Measurements from ENCODE around the gene TNRC18.
"Not testable (repeated sequence)": the region's sequence is repeated elsewhere in the genome, so short reads cannot be mapped to it uniquely, and the experiment has no call there.

TNRC18 gene

GRCh38 chr7:5313076-5313885 lies 110.4 kb downstream of the TNRC18 start:
- DNase-seq = not testable (repeated sequence)

DNA sequence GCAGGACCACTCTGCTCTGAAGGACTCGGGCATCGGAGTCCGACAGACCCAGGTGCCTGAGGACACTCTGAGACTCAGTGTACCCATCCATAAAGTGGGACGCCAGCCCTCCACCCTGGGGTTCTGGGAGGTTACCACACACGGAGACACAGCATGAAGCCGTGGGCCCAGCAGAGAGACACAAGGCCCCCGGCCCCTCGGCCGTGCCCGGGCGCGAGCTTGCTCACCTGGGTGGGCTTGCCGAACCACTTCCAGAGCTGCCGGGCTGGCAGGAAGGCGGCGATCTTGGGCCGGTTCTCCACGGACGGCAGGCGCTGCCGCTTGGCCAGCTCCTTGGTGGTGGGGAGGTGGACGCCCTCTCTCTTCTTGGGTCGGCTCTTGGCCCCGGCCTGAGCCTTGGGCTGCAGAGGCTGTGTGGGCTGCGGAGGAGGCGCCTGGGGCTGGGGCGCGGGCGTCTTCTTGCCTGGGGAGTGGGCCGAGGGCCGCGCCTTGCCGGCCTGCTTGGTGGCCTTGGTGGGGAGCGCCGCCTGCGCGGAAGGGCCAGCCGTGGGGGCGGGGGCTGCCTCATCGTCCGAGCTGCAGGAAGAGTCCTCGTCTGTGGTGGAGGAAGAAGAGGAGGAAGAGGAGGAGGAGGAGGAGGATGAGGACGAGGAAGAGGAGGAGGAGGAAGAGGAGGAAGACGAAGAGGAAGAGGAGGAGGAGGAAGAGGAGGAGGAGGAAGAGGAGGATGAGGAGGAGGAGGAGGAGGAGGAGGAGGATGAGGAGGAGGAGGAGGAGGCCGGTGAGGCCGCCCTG lies 111.2 kb downstream of the TNRC18 start:
- not testable (repeated sequence) for DNase-seq

DNA sequence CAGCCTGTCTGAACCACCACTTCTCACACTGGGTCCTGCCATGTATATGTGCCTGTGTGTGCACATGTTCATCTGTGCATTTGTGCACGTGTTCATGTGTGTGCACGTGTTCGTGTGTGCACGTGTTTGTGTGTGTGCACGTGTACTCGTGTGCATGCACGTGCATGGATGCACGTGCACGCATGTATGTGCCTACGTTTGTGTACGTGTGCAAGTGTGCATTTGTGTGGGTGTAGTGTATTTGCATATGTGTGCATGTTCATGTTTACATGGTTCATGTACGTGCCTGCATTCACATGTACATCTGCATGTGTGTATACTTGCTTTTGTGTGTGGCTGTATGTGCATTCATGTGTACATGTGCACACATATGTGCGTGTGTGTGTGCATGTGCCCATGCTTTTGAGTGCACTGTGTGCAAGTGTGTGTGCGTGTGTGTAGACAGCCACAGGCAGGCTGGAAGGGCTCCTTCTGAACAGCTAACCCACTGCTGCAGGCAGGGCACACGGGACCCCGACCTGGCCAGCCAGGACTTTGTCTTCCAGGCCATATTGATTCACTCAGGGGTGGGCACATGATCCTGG lies 112.7 kb downstream of the TNRC18 start:
- DNase-seq = no peak

DNA sequence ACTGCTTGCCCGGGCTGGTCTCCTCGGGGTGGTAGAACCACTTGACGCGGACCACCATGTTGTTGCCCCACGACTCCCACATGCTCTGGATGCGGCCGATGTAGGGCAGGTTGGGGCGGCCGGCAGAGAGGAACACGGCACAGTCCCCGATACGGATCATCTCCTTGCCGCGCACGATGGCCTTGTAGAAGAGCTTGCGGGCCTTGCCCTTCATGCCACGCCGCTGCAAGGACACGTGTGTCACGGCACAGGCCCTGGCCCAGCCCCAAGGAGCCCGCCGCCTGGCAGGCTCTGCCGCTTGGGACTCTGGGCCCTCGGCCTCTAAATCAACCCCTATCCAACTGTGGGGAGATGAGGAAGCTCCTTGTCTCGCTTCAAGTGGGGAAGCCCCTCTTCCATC lies 114.5 kb downstream of the TNRC18 start:
- DNase-seq = no peak

- DNase-seq = not testable (repeated sequence)
These were observed 116.2 kb downstream of the TNRC18 start for GRCh38 chr7:5307221-5308142.

- DNase-seq = not testable (repeated sequence)
These were observed 118.6 kb downstream of the TNRC18 start for GRCh38 chr7:5305050-5305449.

DNA sequence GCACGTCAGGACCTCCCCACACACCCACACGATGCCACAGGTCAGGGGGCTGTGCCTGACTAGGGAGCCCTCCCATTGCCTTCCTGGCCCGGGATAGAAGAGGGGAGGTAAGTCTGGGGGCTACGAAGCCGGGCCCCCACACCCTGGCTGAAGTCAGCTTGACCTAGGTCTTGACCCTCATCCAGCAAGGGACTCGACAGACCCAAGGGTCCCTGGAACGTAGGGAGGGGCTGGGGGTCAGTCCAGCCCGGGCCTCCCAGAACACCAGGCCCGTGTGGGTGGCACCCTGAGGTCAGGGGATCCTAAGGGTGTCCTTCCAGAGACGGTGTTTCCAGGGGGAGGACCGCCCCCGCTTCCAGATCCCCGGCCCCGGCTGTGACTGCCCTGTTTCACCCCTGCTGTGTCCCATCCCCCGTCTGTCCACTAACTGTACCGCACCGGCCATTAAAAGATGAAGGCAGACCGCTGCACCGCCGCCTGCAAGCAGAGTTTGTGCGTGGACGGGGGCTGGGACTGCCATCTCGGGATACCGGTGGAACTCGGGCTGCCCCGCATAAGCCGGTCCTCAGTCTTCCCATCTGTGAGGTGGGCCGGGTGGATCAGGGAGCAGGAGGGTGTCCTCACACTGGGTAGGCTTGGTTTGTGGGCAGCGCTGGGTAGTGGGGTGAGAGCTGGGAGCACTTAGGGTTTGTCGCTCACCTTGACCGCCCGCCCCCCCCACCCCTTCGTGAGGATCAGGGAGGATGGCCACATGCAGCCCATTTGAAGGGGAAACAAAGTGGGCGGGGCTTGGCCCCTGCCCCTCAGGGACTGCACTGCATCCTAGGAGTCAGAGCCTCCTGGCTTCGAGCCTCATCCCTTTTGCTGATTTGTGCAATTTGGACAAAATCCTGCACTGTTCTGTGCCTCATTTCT lies 119.8 kb downstream of the TNRC18 start:
- DNase-seq = no peak

- no peak for DNase-seq
These were observed 120.6 kb downstream of the TNRC18 start for GRCh38 chr7:5303061-5303460.

- DNase-seq = no peak
These were observed 121.1 kb downstream of the TNRC18 start for GRCh38 chr7:5302577-5302976.

DNA sequence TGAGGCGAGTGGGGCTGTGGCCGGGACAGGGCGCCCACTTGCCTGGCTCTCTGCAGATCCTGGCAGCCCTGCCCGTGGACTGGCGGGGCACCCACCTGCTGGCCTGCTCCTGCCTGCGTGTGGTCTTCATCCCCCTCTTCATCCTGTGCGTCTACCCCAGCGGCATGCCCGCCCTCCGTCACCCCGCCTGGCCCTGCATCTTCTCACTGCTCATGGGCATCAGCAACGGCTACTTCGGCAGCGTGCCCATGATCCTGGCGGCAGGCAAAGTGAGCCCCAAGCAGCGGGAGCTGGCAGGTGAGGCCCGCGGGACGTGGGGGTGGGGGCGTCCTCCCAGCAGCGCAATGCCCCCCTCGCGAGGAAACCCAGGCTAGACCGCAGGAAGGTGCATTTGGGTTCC lies 123.3 kb downstream of the TNRC18 start:
- no peak for DNase-seq

GRCh38 chr7:5296611-5297226 lies 126.9 kb downstream of the TNRC18 start:
- no peak for DNase-seq

DNA sequence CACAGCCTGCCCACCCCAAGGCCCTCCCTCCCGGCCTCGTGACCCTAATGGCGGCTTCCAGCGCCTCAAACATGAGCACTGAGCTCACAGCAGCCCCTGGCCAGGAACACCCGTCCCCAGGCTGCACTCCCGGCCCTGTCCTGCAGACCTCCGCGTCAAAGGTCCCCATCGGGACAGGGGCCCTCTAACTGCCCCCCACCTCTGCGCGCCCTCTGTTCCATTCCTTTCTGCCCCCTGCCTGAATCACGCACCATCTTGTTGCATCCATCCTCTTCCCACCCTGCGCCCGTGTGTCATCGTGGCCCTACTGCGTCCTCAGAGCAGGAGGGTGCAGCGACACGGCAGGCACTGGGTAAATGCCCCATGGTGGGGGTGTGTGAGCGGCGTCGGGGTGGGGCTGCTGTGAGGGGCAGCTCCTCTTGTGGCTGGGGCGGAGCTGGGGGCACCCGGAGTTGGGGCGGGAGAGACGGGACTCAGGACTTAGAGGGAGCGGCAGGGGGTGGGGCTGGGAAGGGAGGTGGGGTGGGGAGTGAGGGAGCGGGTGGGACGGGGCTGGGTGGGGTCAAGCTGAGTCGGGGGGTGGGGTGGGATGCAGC lies 127.5 kb downstream of the TNRC18 start:
- no peak for DNase-seq

DNA sequence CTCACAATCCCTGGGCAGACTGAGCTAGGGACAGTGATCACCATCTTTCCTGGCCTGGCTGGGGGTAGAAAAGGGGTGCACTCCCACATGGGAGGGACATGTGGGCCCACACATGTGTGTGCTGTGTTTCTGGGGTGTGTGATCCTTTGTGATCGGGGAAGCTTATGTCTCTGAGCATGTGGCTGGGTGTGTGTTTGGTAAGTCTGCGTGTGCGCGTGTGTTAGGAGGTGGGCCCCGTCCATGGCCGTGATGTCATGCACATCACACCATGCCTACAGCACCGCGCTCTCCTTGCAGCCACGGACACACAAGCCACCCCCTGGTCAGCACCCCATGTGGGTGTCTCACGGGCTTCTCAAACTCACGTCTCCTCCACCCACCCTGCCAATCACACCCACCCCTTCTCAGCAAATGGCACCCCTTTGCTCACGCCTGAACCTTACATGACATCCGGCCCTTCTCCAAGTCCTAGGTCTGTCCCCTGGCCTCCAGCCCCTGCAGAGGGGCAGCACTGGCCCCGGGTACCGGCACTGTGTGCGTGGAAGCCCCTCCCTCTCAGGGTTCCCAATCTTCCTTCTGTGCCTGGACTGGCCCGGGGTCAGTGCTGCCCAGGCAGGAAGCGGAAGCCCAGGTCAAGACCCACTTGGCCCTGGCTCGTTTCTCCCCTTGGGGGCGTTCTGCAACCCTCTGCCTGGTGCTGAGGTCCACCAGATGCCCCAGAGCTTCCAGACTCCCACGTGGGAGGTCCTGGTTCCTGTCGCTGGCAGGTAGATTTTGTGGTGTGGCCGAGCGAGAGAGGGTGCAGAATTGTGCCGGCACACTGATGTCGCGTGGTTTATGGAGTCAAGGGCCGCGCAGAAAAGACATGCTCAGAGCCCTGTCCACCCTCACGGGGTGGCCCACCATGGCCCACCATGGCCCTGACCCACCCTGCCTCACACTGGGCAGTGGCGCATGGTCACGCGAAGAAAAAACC lies 128.3 kb downstream of the TNRC18 start:
- DNase-seq = no peak

DNA sequence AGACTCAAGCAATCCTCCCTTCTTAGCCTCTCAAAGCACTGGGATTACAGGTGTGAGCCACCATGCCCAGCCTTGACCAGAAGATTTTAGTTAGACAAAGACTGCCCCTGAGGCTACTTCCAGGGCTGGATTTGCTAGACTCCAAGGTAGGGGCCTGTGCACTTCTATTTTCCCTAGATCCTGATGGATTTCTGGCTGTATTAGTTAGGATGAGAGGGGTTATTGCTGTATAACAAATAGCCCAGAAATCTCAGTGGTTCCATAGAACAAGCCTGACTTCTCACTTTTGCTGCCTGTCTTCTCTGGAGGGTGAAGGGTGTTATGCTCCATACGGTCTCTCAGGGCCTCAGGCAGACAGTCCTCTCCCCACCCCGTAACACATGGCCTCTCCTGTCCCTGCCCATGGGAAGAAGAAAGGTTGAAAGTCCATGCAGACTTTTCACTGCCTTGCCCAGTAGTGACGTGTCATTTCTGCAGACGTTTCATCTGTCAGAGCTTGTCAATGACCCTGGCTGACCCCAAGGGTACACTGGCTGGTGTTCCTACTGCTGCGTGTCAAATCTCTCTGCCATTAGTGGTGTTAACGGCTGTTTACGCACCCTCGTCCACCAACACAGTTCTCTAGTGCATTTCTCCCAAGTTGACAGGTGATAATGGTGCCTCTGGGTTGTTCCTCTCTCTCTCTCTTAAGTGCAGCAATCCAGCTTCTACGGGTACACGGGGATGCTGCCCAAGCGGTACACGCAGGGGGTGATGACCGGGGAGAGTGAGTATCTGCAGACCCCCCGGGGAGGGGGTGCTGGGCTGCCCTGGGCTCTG lies 129.3 kb downstream of the TNRC18 start:
- DNase-seq = no peak

DNA sequence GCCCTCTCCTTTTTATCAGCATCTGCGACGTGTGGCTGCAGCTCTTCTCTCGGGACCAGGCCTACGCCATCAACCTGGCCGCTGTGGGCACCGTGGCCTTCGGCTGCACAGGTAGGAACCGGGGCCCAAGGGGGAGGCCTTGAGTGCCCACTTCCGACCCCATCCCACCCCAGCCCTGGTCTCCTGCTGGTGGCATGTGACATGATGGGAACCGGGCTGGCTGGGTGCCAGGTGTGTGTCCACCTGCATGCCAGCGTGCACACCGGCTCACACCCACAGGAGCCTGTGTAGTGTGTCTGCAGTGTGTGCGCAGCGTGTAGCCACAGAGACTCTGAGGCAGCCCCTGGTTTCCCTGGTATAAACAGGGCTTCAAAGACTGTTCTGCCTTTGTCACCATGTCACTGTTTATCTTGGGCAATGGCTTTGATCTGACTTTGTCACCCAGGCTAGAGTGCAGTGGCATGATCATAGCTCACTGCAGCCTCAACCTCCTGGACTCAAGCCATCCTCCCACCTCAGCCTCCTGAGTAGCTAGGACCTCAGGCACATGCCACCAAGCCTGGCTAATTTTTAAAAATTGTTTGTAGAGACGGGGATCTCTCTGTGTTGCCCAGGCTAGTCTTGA lies 131.8 kb downstream of the TNRC18 start:
- DNase-seq = not testable (repeated sequence)

GRCh38 chr7:5291301-5291700 lies 132.3 kb downstream of the TNRC18 start:
- DNase-seq = no peak

DNA sequence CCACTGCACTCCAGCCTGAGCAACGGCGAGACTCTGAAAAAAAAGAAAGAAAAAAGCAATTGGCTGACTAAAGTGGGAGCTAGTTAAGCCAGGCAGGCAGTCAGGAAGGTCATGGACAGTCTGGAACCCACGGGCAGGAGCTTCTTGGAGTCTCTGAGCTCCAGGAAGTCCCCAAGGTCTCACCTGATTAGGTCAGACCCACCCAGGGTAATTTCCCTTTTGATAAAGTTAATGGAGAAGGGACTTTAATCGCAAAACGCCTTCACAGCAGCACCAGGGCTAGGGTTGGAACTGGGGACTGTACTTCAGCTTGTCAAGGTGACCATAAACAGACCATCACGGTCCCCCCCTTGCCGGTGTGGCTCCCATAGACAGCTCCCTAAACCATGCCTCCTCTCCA lies 134.3 kb downstream of the TNRC18 start:
- no peak for DNase-seq

DNA sequence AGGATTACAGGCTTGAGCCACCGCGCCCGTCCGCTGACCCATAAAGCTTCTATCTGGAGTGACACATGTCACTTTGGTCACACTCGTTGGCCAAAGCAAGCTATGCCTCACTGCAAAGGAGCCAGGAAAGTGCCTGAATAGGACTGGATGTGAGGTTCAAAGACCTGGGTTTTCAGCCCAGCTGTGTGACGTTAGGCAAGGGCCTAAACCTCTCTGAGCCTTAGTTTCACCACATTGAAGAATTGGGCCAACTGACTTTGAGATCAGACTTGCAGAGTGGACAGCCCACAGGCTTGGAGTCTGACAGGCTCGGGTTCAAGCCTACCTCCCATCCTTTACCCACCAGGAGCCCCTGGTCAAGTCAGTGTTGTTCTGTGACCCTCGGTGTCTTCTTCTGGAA lies 135.1 kb downstream of the TNRC18 start:
- not testable (repeated sequence) for DNase-seq

Data from NCI-H1417 treated with DMSO at 0.1 percent for 48 hours (cell line).